ENCODE measurements around the gene CASZ1. TPM values are rescaled to one million over a fixed set of nuclear protein-coding genes. Genes with fewer than 3 reads are reported as not detected.

The CASZ1 gene
- total RNA-seq, 2 donors from 2014 or later: 44.3 to 50.3 TPM

- H3K27ac ChIP-seq: no peak overlapping the region
- H3K4me3 ChIP-seq: no peak overlapping the region
- no peak for TF ChIP-seq CTCF (IDR thresholded peaks at IDR 0.05)
- H3K4me1 ChIP-seq: no peaks in the 10 kb centered on the region
- DNase-seq (ENCODE audit: low spot score): no peak
- no peaks in the 10 kb centered on the region for H3K27me3 ChIP-seq
- peaks cover 43% of the 10 kb centered on the region for H3K36me3 ChIP-seq
- no peaks in the 10 kb centered on the region for H3K9me3 ChIP-seq
These were observed 143.8 kb downstream of the CASZ1 start for GRCh38 chr1:10652626-10653025.

- H3K27me3 ChIP-seq: no peaks in the 10 kb centered on the region
- H3K27ac ChIP-seq: no peak overlapping the region
- peaks cover 0 to 3% of the 10 kb centered on the region in 2 donors for H3K4me1 ChIP-seq
- no peak for TF ChIP-seq CTCF (IDR thresholded peaks at IDR 0.05)
- H3K4me3 ChIP-seq: no peak overlapping the region
- peaks cover 48% of the 10 kb centered on the region for H3K36me3 ChIP-seq
- no peak for DNase-seq (ENCODE audit: low spot score)
- H3K9me3 ChIP-seq: no peaks in the 10 kb centered on the region
These were observed 144.7 kb downstream of the CASZ1 start for GRCh38 chr1:10651793-10652192.

GRCh38 chr1:10651389-10651766 is 145.1 kb downstream of the CASZ1 start:
- no peak overlapping the region for H3K27ac ChIP-seq
- no peak for DNase-seq (ENCODE audit: low spot score)
- peaks cover 48% of the 10 kb centered on the region for H3K36me3 ChIP-seq
- no peaks in the 10 kb centered on the region for H3K27me3 ChIP-seq
- TF ChIP-seq CTCF (IDR thresholded peaks at IDR 0.05): no peak
- no peak overlapping the region for H3K4me3 ChIP-seq
- H3K9me3 ChIP-seq: no peaks in the 10 kb centered on the region
- H3K4me1 ChIP-seq: peaks cover 0 to 7% of the 10 kb centered on the region in 2 donors

GRCh38 chr1:10650556-10651388 is 145.7 kb downstream of the CASZ1 start:
- no peaks in the 10 kb centered on the region for H3K27me3 ChIP-seq
- no peak for DNase-seq (ENCODE audit: low spot score)
- TF ChIP-seq CTCF (IDR thresholded peaks at IDR 0.05): no peak
- H3K36me3 ChIP-seq: peaks cover 48% of the 10 kb centered on the region
- no peak overlapping the region for H3K27ac ChIP-seq
- no peaks in the 10 kb centered on the region for H3K9me3 ChIP-seq
- no peak overlapping the region for H3K4me3 ChIP-seq
- H3K4me1 ChIP-seq: peaks cover 0 to 13% of the 10 kb centered on the region in 2 donors

GRCh38 chr1:10649517-10650201 is 146.8 kb downstream of the CASZ1 start:
- H3K4me3 ChIP-seq: no peak overlapping the region
- TF ChIP-seq CTCF (IDR thresholded peaks at IDR 0.05): no peak
- peaks cover 59% of the 10 kb centered on the region for H3K36me3 ChIP-seq
- DNase-seq (ENCODE audit: low spot score): no peak
- no peaks in the 10 kb centered on the region for H3K9me3 ChIP-seq
- H3K4me1 ChIP-seq: peaks cover 0 to 15% of the 10 kb centered on the region in 2 donors
- H3K27ac ChIP-seq: no peak overlapping the region
- no peaks in the 10 kb centered on the region for H3K27me3 ChIP-seq
